Measurements from ENCODE around the gene CACNA1C. TPM values are rescaled to one million over a fixed set of nuclear protein-coding genes. Genes with fewer than 3 reads are reported as not detected.
A peak's percentile ranks its signal among the peaks of the same experiment; 100 is the strongest.

CACNA1C gene
- total and polyA plus RNA-seq, 2 of the 4 experiments (the other 2 are of a cell fraction), result 1.6 to 2.6 TPM

DNA sequence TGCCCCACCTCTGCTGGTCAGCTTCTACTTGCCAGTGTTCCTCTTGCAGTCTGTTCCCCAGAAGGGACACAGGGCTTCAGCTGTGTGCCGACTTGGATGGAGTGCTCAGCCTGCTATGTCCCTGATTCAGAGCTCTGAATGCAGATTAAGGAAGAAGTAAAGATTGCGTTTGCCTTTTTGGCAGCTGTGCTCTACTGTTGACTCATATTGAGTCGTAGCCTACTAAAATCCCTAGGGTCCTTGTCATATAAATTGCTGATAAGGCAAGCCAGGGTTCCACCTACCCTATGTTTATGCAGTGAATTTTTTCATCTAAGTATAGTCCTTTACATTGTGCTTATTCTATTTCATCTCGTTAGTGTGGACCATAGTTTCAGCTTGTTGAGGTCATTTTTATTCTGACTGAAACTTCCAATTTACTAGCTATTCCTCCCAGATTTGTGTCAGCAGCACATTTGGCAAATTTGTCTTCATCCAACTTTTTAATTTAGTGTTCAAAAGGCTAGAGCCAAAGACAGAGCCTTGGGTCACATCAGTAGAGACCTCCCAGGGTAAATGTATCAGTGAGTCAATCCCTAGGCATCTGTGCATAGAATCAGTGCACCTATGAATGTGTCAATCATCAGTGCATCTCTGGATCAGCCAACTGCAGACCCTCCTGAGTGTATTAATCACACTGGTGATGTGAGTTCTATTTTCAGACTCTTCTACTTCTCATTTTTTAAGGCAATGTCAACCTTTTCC lies 31.9 kb downstream of the CACNA1C start:
- no TSS peak for BruUV-seq (replicated peaks)
- Histone ChIP-seq H3K14ac (replicated peaks; ENCODE audit: low read depth, low read length) (0 out of 2 replicates have a peak overlapping the region, but pooled peaks have one; percentile 35), H3K4me2 (ENCODE audit: low read depth, low read length) (peak overlapping the region; percentile 56; the same call in 1 of the 2 replicates), H3K9ac (ENCODE audit: low read depth, low read length) (no peak overlapping the region), H4K20me1 (ENCODE audit: insufficient read depth, low read length) (peaks cover 3% of the 10 kb centered on the region; the same call in 1 of the 2 replicates), H3K18ac (ENCODE audit: low read depth, low read length) (peak overlapping the region; percentile 30; the same call in 1 of the 2 replicates), H3K23ac (ENCODE audit: low read depth, low read length) (no peak overlapping the region), H2BK15ac (ENCODE audit: low read depth, low read length) (no peak overlapping the region), H3K9me1 (ENCODE audit: insufficient read depth, low read length) (peaks cover 12% of the 10 kb centered on the region), H3K36me3 (ENCODE audit: control insufficient read depth, insufficient read depth, low read length) (no peaks in the 10 kb centered on the region), H2AFZ (replicated peaks; ENCODE audit: low read length, poor library complexity) (peak overlapping the region; percentile 71), H2BK5ac (ENCODE audit: low read depth, low read length, poor library complexity, severe bottlenecking) (peak overlapping the region; percentile 25), H3K56ac (ENCODE audit: extremely low read depth, insufficient read depth, low read length) (no peak overlapping the region), H3K4me3 (ENCODE audit: insufficient read depth, low read depth, low read length) (no peak overlapping the region), H2AK9ac (replicated peaks; ENCODE audit: low read depth, low read length, poor library complexity) (no peak overlapping the region), H3K27me3 (ENCODE audit: control insufficient read depth, insufficient read depth, low read length) (no peaks in the 10 kb centered on the region), H3K79me1 (ENCODE audit: low read depth in 1 of 2, low read length in 2 of 2) (peaks cover 4 to 25% of the 10 kb centered on the region in 2 experiments; a peak in 2 of 4 replicates), H3K9me3 (ENCODE audit: control insufficient read depth, insufficient read depth, low read length) (no peaks in the 10 kb centered on the region), H3K27ac (ENCODE audit: insufficient read depth, low read length) (peak overlapping the region; percentile 66), H2AK5ac (ENCODE audit: low read depth, low read length) (peak overlapping the region; percentile 84; the same call in 1 of the 2 replicates), H4K5ac (ENCODE audit: low read depth, low read length) (peak overlapping the region; percentile 57; the same call in 1 of the 2 replicates), H3K4ac (ENCODE audit: low read depth, low read length) (peak overlapping the region; percentile 67), H4K8ac (ENCODE audit: low read depth in 2 of 2, low read length in 2 of 2) (peak overlapping the region in 1 of 2 experiments; percentile 51; a peak in 1 of 4 replicates), H4K91ac (ENCODE audit: insufficient read depth, low read depth, low read length) (no peak overlapping the region), H2BK120ac (ENCODE audit: low read depth, low read length) (peak overlapping the region; percentile 50; the same call in 1 of the 2 replicates), H2BK20ac (ENCODE audit: low read depth, low read length) (peak overlapping the region; percentile 76; the same call in 1 of the 2 replicates), H3K4me1 (ENCODE audit: control insufficient read depth, insufficient read depth, low read length) (peaks cover 8% of the 10 kb centered on the region)
- DNase-seq, result peak; percentile 89
- in situ Hi-C loops (cut with MboI; ENCODE audit: low sequenced_read_pairs) (no loop called here), dilution Hi-C loops (cut with HindIII; ENCODE audit: low sequenced_read_pairs, unreplicated experiment) (no loop called here), intact Hi-C loops (cut with micrococcal nuclease) (no loop called here)
- POLR2A ChIA-PET (ENCODE audit: unreplicated experiment), result no interaction called here
- peak; percentile 91 for ATAC-seq (ENCODE audit: low read depth)
- TF ChIP-seq CEBPB (IDR thresholded peaks at IDR 0.05; ENCODE audit: low read depth, low read length), result peak; percentile 88
- no peak for TF ChIP-seq RAD21 (IDR thresholded peaks at IDR 0.05; ENCODE audit: low read length)
- no peak for TF ChIP-seq RCOR1 (IDR thresholded peaks at IDR 0.05; ENCODE audit: insufficient replicate concordance, low read length)
- TF ChIP-seq FOS (IDR thresholded peaks at IDR 0.05; ENCODE audit: low read depth, low read length), result peak; percentile 57
- TF ChIP-seq RFX5 (IDR thresholded peaks at IDR 0.05; ENCODE audit: low read depth, low read length), result no peak
- TF ChIP-seq MAFK (IDR thresholded peaks at IDR 0.05; ENCODE audit: low read depth, low read length), result peak; percentile 91
- CTCF ChIA-PET, result interaction anchor here (0.5 to 1.1 kb wide), 2 partner anchors 206 to 1786 kb away, joined by 3 read pairs; no protein-coding TSS in a partner anchor
- WGBS, 2 experiments (ENCODE audit: extremely low coverage in 2 of 2, insufficient read length in 1 of 2), result no CpG with 5 or more reads among the region's 4 CpGs

Measured in IMR-90 (cell line).